HepG2 (cell line): ENCODE results near the gene LRRC15. TPM values are rescaled to one million over a fixed set of nuclear protein-coding genes. Genes with fewer than 3 reads are reported as not detected.

Experiments
- ATAC-seq: fragments of 200-7000 bp; cut with Tn5 transposase; 3 replicates; pipeline ENCODE4 v1.9.1; 2020; ENCODE audit warnings: mild to moderate bottlenecking, moderate library complexity
- BruUV-seq: library from RNA; stranded (reverse); fragments of 400-500 nt; replicated peaks from 2 replicates; lab custom pipeline; 2021; lab: Mats Ljungman, UMichigan
- CTCF ChIA-PET: fragments of 300-600 bp; formaldehyde crosslinking; extraction: SDS; loops from one replicate; lab custom pipeline; 2021; ENCODE audit warnings: low total read pairs, inconsistent platforms, low intra/inter-chr PET ratio; lab: Yijun Ruan, JAX
- POLR2A ChIA-PET: fragments of 350-600 bp; sonication (Branson Sonifier 250); formaldehyde crosslinking; loops from one replicate; lab custom pipeline; 2020; ENCODE audit warnings: antibody characterized with exemption, inconsistent platforms; lab: Yijun Ruan, JAX
- DNase-seq: peaks from one replicate; pipeline ENCODE4 v3.0.0-alpha.2; 2015; ENCODE audit warnings: low spot score
- FAIRE-seq: peaks from 3 replicates; lab custom pipeline; 2011; peaks lifted over from hg19 to GRCh38; lab: Jason Lieb, UNC
- H2AFZ ChIP-seq: one replicate; pipeline ENCODE4 v1.6.1; 2011; ENCODE audit warnings: low read length, inconsistent platforms
- H3K27ac ChIP-seq: fragments of 300-600 bp; 3 replicates; pipeline ENCODE4 v1.8.0; 2011; ENCODE audit warnings: mixed run types, mild to moderate bottlenecking, mixed read lengths, low read length, inconsistent platforms; ENCODE audit not compliant: insufficient read depth; ENCODE audit errors: extremely low read length
- H3K27me3 ChIP-seq, 2 experiments: fragments of 200-600 bp in 1 of 2; 2 replicates in 1 of 2; 3 replicates in 1 of 2; pipeline versions ENCODE4 v1.6.0 to v1.8.0; 2011; ENCODE audit warnings: low read length in 2 of 2, mild to moderate bottlenecking in 2 of 2, moderate library complexity in 2 of 2, inconsistent platforms in 1 of 2; ENCODE audit not compliant: insufficient read depth in 2 of 2, control insufficient read depth in 1 of 2
- H3K36me3 ChIP-seq, 2 experiments: fragments of 200-600 bp in 1 of 2; replicated peaks in 1 of 2; 2 replicates in 1 of 2; 3 replicates in 1 of 2; pipeline versions ENCODE4 v1.5.1 to v1.8.0; 2011; ENCODE audit warnings: low read length in 2 of 2, inconsistent platforms in 1 of 2; ENCODE audit not compliant: insufficient read depth in 2 of 2, control insufficient read depth in 1 of 2
- H3K4me1 ChIP-seq: 2 replicates; pipeline ENCODE4 v1.5.1; 2012; ENCODE audit warnings: low read length, inconsistent platforms; ENCODE audit not compliant: insufficient read depth
- H3K4me2 ChIP-seq: 2 replicates; pipeline ENCODE4 v1.6.0; 2011; ENCODE audit warnings: low read depth, low read length, inconsistent platforms
- H3K4me3 ChIP-seq, 3 experiments: fragments of 200-600 bp in 1 of 3; sonication (generic), shearing (Covaris generic) in 1 of 3; replicated peaks in 1 of 3; 2 replicates each; pipeline ENCODE4 v1.5.1; 2011 to 2016; ENCODE audit warnings: low read length in 3 of 3, inconsistent platforms in 2 of 3, low read depth in 2 of 3, mild to moderate bottlenecking in 2 of 3, control low read depth in 1 of 3, mixed read lengths in 1 of 3; ENCODE audit not compliant: insufficient read depth in 1 of 3
- H3K79me2 ChIP-seq: one replicate; pipeline ENCODE4 v1.6.1; 2011; ENCODE audit warnings: low read length, inconsistent platforms; ENCODE audit not compliant: insufficient read depth
- H3K9ac ChIP-seq: 2 replicates; pipeline ENCODE4 v1.6.0; 2011; ENCODE audit warnings: mild to moderate bottlenecking, low read depth, low read length, inconsistent platforms; ENCODE audit not compliant: insufficient read depth
- H3K9me3 ChIP-seq: 2 replicates; pipeline ENCODE4 v1.5.1; 2012; ENCODE audit warnings: mild to moderate bottlenecking, low read length
- H4K20me1 ChIP-seq: 2 replicates; pipeline ENCODE4 v1.6.0; 2011; ENCODE audit warnings: inconsistent platforms, mild to moderate bottlenecking, low read length, moderate library complexity; ENCODE audit not compliant: insufficient read depth
- ISX ChIP-seq: sonication (generic); formaldehyde crosslinking; conservative IDR thresholded peaks from 2 replicates; pipeline ENCODE4 v1.5.0; 2020; ENCODE audit warnings: missing genetic modification reagents
- MAFK ChIP-seq, 2 experiments: IDR thresholded peaks in 1 of 2; conservative IDR thresholded peaks in 1 of 2; 2 replicates each; pipeline ENCODE4 v1.6.1; 2011; ENCODE audit warnings: improper control_type of control experiment in 2 of 2, low read length in 2 of 2
- PHF20 ChIP-seq: sonication (generic); formaldehyde crosslinking; IDR thresholded peaks from 2 replicates; pipeline ENCODE4 v1.5.0; 2020; ENCODE audit warnings: mild to moderate bottlenecking, missing genetic modification reagents
- XBP1 ChIP-seq: sonication (generic); formaldehyde crosslinking; IDR thresholded peaks from 2 replicates; pipeline ENCODE4 v1.5.0; 2020; ENCODE audit warnings: missing genetic modification reagents
- ZBTB20 ChIP-seq: sonication (generic); formaldehyde crosslinking; IDR thresholded peaks from 2 replicates; pipeline ENCODE4 v1.8.1; 2023; ENCODE audit warnings: missing genetic modification reagents, low read depth, mild to moderate bottlenecking, borderline replicate concordance
- ZEB1 ChIP-seq: IDR thresholded peaks from 2 replicates; pipeline ENCODE4 v1.6.1; 2012; ENCODE audit warnings: mild to moderate bottlenecking, low read depth, inconsistent platforms; ENCODE audit not compliant: insufficient replicate concordance
- ZFP37 ChIP-seq: sonication (generic); formaldehyde crosslinking; IDR thresholded peaks from 2 replicates; pipeline ENCODE4 v1.4.0; 2020; ENCODE audit warnings: missing genetic modification reagents, borderline replicate concordance
- ZNF7 ChIP-seq: IDR thresholded peaks from 2 replicates; pipeline ENCODE4 v1.6.1; 2016; ENCODE audit warnings: missing biosample characterization, missing genetic modification reagents
- ZNF788 ChIP-seq: sonication (generic); formaldehyde crosslinking; IDR thresholded peaks from 2 replicates; pipeline ENCODE4 v1.5.0; 2020; ENCODE audit warnings: mild to moderate bottlenecking, missing genetic modification reagents, borderline replicate concordance
- WGBS: methylation state at CpG from one replicate; pipeline ENCODE4 v1.1.6; 2017; ENCODE audit warnings: low lambda C conversion rate; 5-methylcytosine and 5-hydroxymethylcytosine counted together
- in situ Hi-C: cut with HindIII; loops from 2 replicates; pipeline ENCODE4 v1.10.0; 2017; ENCODE audit warnings: low pct_unique_long_range_greater_than_20kb; ENCODE audit not compliant: extremely low pct_ligation_motif_present
- intact Hi-C: fragments of 100-400 bp; cut with micrococcal nuclease; formaldehyde crosslinking; loops from one replicate; pipeline ENCODE4 v1.10.0; 2022; ENCODE audit not compliant: unreplicated experiment
- polyA plus RNA-seq, 8 experiments: library from polyadenylated mRNA; depleted of rRNA in 3 of 8; stranded (reverse) in 7 of 8; unstranded in 1 of 8; fragments of >200 nt; fragmentation: Illumina TruSeq in 4 of 8; extraction: Trizol in 4 of 8; gene quantifications; 2 replicates each; pipeline versions ENCODE4 v1.2.1 to v1.2.3, GENCODE V29; 2011 to 2016; ENCODE audit warnings: low read depth in 4 of 8, missing spikeins in 1 of 8, mixed read lengths in 1 of 8; ENCODE audit not compliant: insufficient read depth in 1 of 8
- total RNA-seq, 5 experiments: library from RNA; depleted of rRNA; stranded (reverse); fragments of >200 nt; fragmentation: Illumina TruSeq; extraction: Trizol; gene quantifications; 2 replicates each; pipeline ENCODE4 v1.2.3, GENCODE V29; 2016; ENCODE audit warnings: low read depth in 1 of 5
- TF ChIP-seq, protein P1 (sequence below): sonication (generic); formaldehyde crosslinking; IDR thresholded peaks from 2 replicates; pipeline ENCODE4 v1.5.0; 2020; ENCODE audit warnings: mild to moderate bottlenecking, missing genetic modification reagents, borderline replicate concordance
- TF ChIP-seq, protein P2 (sequence below): sonication (generic); formaldehyde crosslinking; conservative IDR thresholded peaks from 2 replicates; pipeline ENCODE4 v1.8.0; 2022; ENCODE audit warnings: low read depth, missing genetic modification reagents
- TF ChIP-seq, protein P3 (sequence below): IDR thresholded peaks from 2 replicates; pipeline ENCODE4 v1.6.1; 2012; ENCODE audit warnings: low read depth, low read length, improper control_type of control experiment
- TF ChIP-seq, protein P4 (sequence below): sonication (generic); formaldehyde crosslinking; IDR thresholded peaks from 2 replicates; pipeline ENCODE4 v1.4.0; 2020; ENCODE audit warnings: missing genetic modification reagents
- TF ChIP-seq, protein P5 (sequence below): sonication (generic); formaldehyde crosslinking; IDR thresholded peaks from 2 replicates; pipeline ENCODE4 v1.5.0; 2020; ENCODE audit warnings: missing genetic modification reagents

Gene LRRC15
- total and polyA plus RNA-seq, 2 of the 13 experiments (the other 11 are each of a cell fraction or from before 2014, with no cell fraction given), result not detected

DNA sequence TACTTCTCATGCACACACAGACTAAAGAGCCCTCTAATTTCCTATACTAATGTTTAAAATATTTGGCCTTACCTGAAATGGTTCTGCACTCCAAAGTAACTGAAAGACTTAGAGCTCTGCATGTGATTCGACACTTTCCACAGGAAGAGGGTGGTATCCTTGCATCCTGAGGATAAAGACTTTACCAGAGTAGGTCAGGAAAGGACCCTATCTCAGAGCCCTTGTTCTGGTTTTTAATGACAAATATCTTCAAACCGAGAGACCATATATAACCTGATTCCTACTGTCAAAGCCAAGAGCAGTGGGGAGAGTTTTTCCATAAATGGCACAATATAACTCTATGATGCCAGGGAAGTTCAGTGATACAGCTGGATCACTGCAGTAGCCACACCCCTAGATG lies 29.6 kb upstream of the LRRC15 start, which contains the start of gene GP5:
Gene GP5 (minus strand): TSS at position 101 of the 400 bp plus-strand sequence. CDS start 984 bp downstream, outside the sequence.
- DNase-seq (no peak), ATAC-seq (no peak), FAIRE-seq (no peak)
- H3K36me3 ChIP-seq, result peaks cover 0 to 4% of the 10 kb centered on the region in 2 experiments; a peak in 1 of 5 replicates
- in situ Hi-C loops (no loop called here), intact Hi-C loops (loop anchor here (5.0 kb wide), 2 partner anchors 47 to 418 kb away; partner anchors contain the start of gene CPN2)
- no peak within 1 kb of the TSS for H3K4me3 ChIP-seq
- no TSS peak for BruUV-seq
- 69% methylated on average over 2 of the region's 2 CpGs for WGBS
- 0 out of 5 replicates have a peak, but pooled peaks cover 0 to 4% of the 10 kb centered on the region in 2 experiments for H3K27me3 ChIP-seq
- H3K9me3 ChIP-seq, result no peaks in the 10 kb centered on the region
- no peaks in the 10 kb centered on the region for H3K79me2 ChIP-seq
- H2AFZ ChIP-seq, result no peak within 1 kb of the TSS
- no peaks in the 10 kb centered on the region for H4K20me1 ChIP-seq
- peaks cover 29% of the 10 kb centered on the region for H3K4me1 ChIP-seq
- no peak within 1 kb of the TSS for H3K9ac ChIP-seq
- ChIA-PET POLR2A (no interaction called here), CTCF (no interaction called here)
- no peak within 1 kb of the TSS for H3K27ac ChIP-seq
- H3K4me2 ChIP-seq, result no peak within 1 kb of the TSS
- TF ChIP-seq, protein P1, sequence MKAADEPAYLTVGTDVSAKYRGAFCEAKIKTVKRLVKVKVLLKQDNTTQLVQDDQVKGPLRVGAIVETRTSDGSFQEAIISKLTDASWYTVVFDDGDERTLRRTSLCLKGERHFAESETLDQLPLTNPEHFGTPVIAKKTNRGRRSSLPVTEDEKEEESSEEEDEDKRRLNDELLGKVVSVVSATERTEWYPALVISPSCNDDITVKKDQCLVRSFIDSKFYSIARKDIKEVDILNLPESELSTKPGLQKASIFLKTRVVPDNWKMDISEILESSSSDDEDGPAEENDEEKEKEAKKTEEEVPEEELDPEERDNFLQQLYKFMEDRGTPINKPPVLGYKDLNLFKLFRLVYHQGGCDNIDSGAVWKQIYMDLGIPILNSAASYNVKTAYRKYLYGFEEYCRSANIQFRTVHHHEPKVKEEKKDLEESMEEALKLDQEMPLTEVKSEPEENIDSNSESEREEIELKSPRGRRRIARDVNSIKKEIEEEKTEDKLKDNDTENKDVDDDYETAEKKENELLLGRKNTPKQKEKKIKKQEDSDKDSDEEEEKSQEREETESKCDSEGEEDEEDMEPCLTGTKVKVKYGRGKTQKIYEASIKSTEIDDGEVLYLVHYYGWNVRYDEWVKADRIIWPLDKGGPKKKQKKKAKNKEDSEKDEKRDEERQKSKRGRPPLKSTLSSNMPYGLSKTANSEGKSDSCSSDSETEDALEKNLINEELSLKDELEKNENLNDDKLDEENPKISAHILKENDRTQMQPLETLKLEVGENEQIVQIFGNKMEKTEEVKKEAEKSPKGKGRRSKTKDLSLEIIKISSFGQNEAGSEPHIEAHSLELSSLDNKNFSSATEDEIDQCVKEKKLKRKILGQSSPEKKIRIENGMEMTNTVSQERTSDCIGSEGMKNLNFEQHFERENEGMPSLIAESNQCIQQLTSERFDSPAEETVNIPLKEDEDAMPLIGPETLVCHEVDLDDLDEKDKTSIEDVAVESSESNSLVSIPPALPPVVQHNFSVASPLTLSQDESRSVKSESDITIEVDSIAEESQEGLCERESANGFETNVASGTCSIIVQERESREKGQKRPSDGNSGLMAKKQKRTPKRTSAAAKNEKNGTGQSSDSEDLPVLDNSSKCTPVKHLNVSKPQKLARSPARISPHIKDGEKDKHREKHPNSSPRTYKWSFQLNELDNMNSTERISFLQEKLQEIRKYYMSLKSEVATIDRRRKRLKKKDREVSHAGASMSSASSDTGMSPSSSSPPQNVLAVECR (CRISPR knock-in tag), result no peak
- no peak for TF ChIP-seq ZNF788 (CRISPR knock-in tag)
- TF ChIP-seq, protein P2, sequence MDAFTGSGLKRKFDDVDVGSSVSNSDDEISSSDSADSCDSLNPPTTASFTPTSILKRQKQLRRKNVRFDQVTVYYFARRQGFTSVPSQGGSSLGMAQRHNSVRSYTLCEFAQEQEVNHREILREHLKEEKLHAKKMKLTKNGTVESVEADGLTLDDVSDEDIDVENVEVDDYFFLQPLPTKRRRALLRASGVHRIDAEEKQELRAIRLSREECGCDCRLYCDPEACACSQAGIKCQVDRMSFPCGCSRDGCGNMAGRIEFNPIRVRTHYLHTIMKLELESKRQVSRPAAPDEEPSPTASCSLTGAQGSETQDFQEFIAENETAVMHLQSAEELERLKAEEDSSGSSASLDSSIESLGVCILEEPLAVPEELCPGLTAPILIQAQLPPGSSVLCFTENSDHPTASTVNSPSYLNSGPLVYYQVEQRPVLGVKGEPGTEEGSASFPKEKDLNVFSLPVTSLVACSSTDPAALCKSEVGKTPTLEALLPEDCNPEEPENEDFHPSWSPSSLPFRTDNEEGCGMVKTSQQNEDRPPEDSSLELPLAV, result no peak
- no peak for TF ChIP-seq MAFK (conservative IDR thresholded peaks at IDR 0.05 in 1 of 2, IDR thresholded peaks at IDR 0.05 in 1 of 2; ENCODE audit: low read length in 2 of 2)
- TF ChIP-seq, protein P3, sequence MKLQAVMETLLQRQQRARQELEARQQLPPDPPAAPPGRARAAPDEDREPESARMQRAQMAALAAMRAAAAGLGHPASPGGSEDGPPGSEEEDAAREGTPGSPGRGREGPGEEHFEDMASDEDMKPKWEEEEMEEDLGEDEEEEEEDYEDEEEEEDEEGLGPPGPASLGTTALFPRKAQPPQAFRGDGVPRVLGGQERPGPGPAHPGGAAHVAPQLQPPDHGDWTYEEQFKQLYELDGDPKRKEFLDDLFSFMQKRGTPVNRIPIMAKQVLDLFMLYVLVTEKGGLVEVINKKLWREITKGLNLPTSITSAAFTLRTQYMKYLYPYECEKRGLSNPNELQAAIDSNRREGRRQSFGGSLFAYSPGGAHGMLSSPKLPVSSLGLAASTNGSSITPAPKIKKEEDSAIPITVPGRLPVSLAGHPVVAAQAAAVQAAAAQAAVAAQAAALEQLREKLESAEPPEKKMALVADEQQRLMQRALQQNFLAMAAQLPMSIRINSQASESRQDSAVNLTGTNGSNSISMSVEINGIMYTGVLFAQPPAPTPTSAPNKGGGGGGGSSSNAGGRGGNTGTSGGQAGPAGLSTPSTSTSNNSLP, result no peak
- TF ChIP-seq, protein P4, sequence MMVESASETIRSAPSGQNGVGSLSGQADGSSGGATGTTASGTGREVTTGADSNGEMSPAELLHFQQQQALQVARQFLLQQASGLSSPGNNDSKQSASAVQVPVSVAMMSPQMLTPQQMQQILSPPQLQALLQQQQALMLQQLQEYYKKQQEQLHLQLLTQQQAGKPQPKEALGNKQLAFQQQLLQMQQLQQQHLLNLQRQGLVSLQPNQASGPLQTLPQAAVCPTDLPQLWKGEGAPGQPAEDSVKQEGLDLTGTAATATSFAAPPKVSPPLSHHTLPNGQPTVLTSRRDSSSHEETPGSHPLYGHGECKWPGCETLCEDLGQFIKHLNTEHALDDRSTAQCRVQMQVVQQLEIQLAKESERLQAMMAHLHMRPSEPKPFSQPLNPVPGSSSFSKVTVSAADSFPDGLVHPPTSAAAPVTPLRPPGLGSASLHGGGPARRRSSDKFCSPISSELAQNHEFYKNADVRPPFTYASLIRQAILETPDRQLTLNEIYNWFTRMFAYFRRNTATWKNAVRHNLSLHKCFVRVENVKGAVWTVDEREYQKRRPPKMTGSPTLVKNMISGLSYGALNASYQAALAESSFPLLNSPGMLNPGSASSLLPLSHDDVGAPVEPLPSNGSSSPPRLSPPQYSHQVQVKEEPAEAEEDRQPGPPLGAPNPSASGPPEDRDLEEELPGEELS (CRISPR knock-in tag), result no peak
- TF ChIP-seq ISX (CRISPR knock-in tag), result no peak
- TF ChIP-seq XBP1 (CRISPR knock-in tag), result no peak
- TF ChIP-seq, protein P5, sequence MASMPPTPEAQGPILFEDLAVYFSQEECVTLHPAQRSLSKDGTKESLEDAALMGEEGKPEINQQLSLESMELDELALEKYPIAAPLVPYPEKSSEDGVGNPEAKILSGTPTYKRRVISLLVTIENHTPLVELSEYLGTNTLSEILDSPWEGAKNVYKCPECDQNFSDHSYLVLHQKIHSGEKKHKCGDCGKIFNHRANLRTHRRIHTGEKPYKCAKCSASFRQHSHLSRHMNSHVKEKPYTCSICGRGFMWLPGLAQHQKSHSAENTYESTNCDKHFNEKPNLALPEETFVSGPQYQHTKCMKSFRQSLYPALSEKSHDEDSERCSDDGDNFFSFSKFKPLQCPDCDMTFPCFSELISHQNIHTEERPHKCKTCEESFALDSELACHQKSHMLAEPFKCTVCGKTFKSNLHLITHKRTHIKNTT (CRISPR knock-in tag), result no peak
- TF ChIP-seq PHF20 (CRISPR knock-in tag), result no peak
- TF ChIP-seq ZNF7 (CRISPR knock-in tag), result no peak
- TF ChIP-seq ZFP37 (CRISPR knock-in tag), result no peak
- TF ChIP-seq ZEB1, result no peak
- no peak for TF ChIP-seq ZBTB20 (CRISPR knock-in tag)
